Natural killer cell (primary cell): Measurements from ENCODE around the gene SPRR4. TPM values are rescaled to one million over a fixed set of nuclear protein-coding genes. Genes with fewer than 3 reads are reported as not detected.

ENCODE experiments used
- ATAC-seq, 3 donors: fragments of 150-1000 bp in 2 of 3; fragments of 200-7000 bp in 1 of 3; cut with Tn5 transposase; 1 replicate in 1 of 3; 2 replicates in 2 of 3; pipeline ENCODE4 v1.10.0; 2021; ENCODE audit warnings: mild to moderate bottlenecking in 2 of 3, moderate library complexity in 2 of 3
- DNase-seq, 2 donors: peaks; one replicate each; pipeline versions ENCODE4 v3.0.0 to v3.0.0-alpha.2; 2013 to 2021; ENCODE audit warnings: mixed read lengths in 1 of 2
- H3K27ac ChIP-seq: one replicate; pipeline ENCODE4 v1.5.1; 2013; ENCODE audit warnings: mild to moderate bottlenecking, low read length
- H3K27me3 ChIP-seq: one replicate; pipeline ENCODE4 v1.6.1; 2013; ENCODE audit warnings: low read length; ENCODE audit not compliant: control insufficient read depth, insufficient read depth
- H3K36me3 ChIP-seq: one replicate; pipeline ENCODE4 v1.6.1; 2013; ENCODE audit warnings: low read length; ENCODE audit not compliant: control insufficient read depth, insufficient read depth
- H3K4me1 ChIP-seq: one replicate; pipeline ENCODE4 v1.6.1; 2013; ENCODE audit warnings: low read length; ENCODE audit not compliant: control insufficient read depth, insufficient read depth
- H3K4me3 ChIP-seq: one replicate; pipeline ENCODE4 v1.5.1; 2013; ENCODE audit warnings: low read length
- H3K9me3 ChIP-seq: one replicate; pipeline ENCODE4 v1.6.1; 2013; ENCODE audit warnings: low read length; ENCODE audit not compliant: control insufficient read depth, insufficient read depth
- H3K27ac Mint-ChIP-seq, 2 donors: one replicate each; pipeline ENCODE4 v1.8.0; 2022; ENCODE audit warnings: mild to moderate bottlenecking in 2 of 2, mixed read lengths in 2 of 2, moderate library complexity in 1 of 2
- H3K27me3 Mint-ChIP-seq, 2 donors: one replicate each; pipeline ENCODE4 v1.8.0; 2022; ENCODE audit warnings: low read depth in 2 of 2, mixed read lengths in 2 of 2
- H3K36me3 Mint-ChIP-seq: one replicate; pipeline ENCODE4 v1.8.0; 2022; ENCODE audit warnings: mixed read lengths
- H3K4me1 Mint-ChIP-seq, 2 donors: one replicate each; pipeline ENCODE4 v1.8.0; 2022; ENCODE audit warnings: mixed read lengths in 2 of 2
- H3K4me3 Mint-ChIP-seq: one replicate; pipeline ENCODE4 v1.8.0; 2022; ENCODE audit warnings: mild to moderate bottlenecking, moderate library complexity, mixed read lengths
- H3K9me3 Mint-ChIP-seq, 2 donors: one replicate each; pipeline ENCODE4 v1.8.0; 2022; ENCODE audit warnings: mixed read lengths in 2 of 2
- WGBS: methylation state at CpG from one replicate; pipeline ENCODE4 v1.1.7; 2013; ENCODE audit warnings: missing lambda C conversion rate; ENCODE audit not compliant: insufficient coverage; 5-methylcytosine and 5-hydroxymethylcytosine counted together
- intact Hi-C: fragments of 100-400 bp; cut with micrococcal nuclease; formaldehyde crosslinking; loops from one replicate; pipeline ENCODE4 v1.14.2; 2022
- total RNA-seq, 4 donors: library from RNA; stranded (reverse); fragments of 120-200 nt in 1 of 4; gene quantifications; one replicate each; pipeline versions ENCODE4 v1.2.3 to v1.2.4, GENCODE V29; 2013 to 2022
- TF ChIP-seq, protein P1 (sequence below): fragments of 200-600 bp; IDR thresholded peaks from one replicate; pipeline ENCODE4 v1.8.0; 2022; ENCODE audit warnings: antibody characterized with exemption

Gene SPRR4
- total RNA-seq, 3 donors from 2014 or later (not counting 1 experiment from before 2014, with no cell fraction given): not detected

DNA sequence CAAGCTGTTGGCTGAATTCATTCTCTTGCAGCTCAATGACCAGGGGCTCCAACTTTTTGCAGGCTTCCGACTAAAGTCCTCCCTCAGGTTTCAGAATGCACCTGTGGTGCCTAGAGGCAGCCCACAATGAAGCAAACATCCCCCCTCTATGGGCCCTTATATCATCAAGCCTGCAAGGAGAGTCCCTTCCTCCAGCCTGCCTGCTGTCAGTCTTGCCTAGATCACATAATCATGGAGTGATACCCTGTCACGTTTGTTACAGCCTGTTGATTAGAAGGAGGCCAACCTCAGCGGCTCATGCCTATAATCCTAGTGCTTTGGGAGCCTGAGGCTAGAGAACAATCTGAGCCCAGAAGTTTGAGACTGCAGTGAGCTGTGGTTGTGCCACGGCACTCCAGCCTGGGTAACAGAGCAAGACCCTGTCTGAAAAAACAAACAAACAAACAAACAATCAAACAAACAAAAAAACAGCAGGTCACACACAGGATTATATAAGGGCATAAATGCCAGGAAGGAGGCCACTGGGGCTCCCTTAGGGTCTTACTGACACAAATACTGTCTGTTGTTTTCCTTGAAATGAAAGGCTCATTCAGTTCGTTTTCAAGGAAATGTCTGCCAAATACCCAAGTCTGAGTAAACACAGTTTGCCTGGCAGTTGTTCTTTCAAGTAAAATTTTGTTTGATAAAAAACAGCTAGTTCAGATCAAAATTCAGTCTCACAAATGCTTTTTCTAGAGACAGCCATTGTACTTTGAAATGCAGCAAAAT is 26.4 kb downstream of the SPRR4 start:
- no peak for DNase-seq
- H3K9me3 Mint-ChIP-seq: peaks cover 0 to 2% of the 10 kb centered on the region in 2 donors
- H3K9me3 ChIP-seq: no peaks in the 10 kb centered on the region
- no peaks in the 10 kb centered on the region for H3K4me1 Mint-ChIP-seq
- H3K27ac ChIP-seq: no peak overlapping the region
- no peaks in the 10 kb centered on the region for H3K27me3 ChIP-seq
- TF ChIP-seq, protein P1, sequence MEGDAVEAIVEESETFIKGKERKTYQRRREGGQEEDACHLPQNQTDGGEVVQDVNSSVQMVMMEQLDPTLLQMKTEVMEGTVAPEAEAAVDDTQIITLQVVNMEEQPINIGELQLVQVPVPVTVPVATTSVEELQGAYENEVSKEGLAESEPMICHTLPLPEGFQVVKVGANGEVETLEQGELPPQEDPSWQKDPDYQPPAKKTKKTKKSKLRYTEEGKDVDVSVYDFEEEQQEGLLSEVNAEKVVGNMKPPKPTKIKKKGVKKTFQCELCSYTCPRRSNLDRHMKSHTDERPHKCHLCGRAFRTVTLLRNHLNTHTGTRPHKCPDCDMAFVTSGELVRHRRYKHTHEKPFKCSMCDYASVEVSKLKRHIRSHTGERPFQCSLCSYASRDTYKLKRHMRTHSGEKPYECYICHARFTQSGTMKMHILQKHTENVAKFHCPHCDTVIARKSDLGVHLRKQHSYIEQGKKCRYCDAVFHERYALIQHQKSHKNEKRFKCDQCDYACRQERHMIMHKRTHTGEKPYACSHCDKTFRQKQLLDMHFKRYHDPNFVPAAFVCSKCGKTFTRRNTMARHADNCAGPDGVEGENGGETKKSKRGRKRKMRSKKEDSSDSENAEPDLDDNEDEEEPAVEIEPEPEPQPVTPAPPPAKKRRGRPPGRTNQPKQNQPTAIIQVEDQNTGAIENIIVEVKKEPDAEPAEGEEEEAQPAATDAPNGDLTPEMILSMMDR: no peak
- H3K4me3 ChIP-seq: no peak overlapping the region
- no peak for ATAC-seq
- H3K4me1 ChIP-seq: no peaks in the 10 kb centered on the region
- no peaks in the 10 kb centered on the region for H3K36me3 Mint-ChIP-seq
- H3K27me3 Mint-ChIP-seq: peaks cover 14 to 31% of the 10 kb centered on the region in 2 donors
- no peaks in the 10 kb centered on the region for H3K36me3 ChIP-seq
- WGBS: 42% methylated on average over 5 of the region's 5 CpGs
- no peak overlapping the region for H3K4me3 Mint-ChIP-seq
- intact Hi-C loops: no loop called here
- no peak overlapping the region for H3K27ac Mint-ChIP-seq

DNA sequence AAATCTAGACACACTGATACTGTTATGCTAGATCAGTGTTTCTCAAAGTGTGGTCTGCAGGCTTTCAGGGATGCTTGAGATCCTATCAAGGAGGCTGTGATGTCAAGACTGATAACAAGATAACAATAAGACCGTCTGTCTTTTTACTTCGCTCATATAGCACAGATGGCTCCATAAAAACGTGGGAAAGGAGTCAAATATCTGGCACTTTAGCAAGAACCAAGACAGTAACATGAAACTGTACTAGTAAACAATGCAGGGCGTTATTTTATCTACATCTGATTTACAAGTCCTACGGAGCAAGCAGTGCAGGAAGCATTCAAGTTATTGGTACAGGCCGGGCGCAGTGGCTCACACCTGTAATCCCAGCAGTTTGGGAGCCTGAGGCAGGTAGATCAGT is 27.5 kb downstream of the SPRR4 start:
- no peak overlapping the region for H3K27ac ChIP-seq
- TF ChIP-seq, protein P1: no peak
- no peak overlapping the region for H3K4me3 ChIP-seq
- no peaks in the 10 kb centered on the region for H3K9me3 ChIP-seq
- peaks cover 0 to 2% of the 10 kb centered on the region in 2 donors for H3K9me3 Mint-ChIP-seq
- 50% methylated on average over 7 of the region's 7 CpGs for WGBS
- no peak overlapping the region for H3K4me3 Mint-ChIP-seq
- no peak overlapping the region for H3K27ac Mint-ChIP-seq
- no peaks in the 10 kb centered on the region for H3K36me3 Mint-ChIP-seq
- intact Hi-C loops: no loop called here
- no peak for ATAC-seq
- no peaks in the 10 kb centered on the region for H3K36me3 ChIP-seq
- no peaks in the 10 kb centered on the region for H3K27me3 ChIP-seq
- peaks cover 17 to 40% of the 10 kb centered on the region in 2 donors for H3K27me3 Mint-ChIP-seq
- no peak for DNase-seq
- H3K4me1 ChIP-seq: no peaks in the 10 kb centered on the region
- H3K4me1 Mint-ChIP-seq: no peaks in the 10 kb centered on the region

DNA sequence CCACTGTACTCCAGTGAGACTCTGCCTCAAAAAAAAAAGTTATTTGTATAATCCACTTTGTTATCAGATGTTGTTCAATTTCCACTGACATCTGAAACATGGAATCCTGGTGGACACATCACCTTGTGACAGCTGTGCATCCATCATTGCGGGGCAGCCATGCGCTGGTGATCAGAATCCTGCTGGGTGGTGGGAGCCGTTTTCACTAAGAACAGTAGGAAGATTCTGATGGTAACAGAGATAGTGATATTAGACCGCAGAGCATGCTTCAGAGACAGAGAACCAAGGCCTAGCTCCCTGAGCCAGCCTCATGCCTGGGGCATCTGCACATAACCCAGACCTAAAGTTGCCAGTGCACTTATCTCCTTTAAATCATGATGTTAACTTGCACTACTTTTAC is 28.0 kb downstream of the SPRR4 start:
- Mint-ChIP-seq H3K9me3 (peaks cover 0 to 2% of the 10 kb centered on the region in 2 donors), H3K4me3 (no peak overlapping the region), H3K27me3 (peaks cover 17 to 40% of the 10 kb centered on the region in 2 donors), H3K36me3 (no peaks in the 10 kb centered on the region), H3K27ac (no peak overlapping the region), H3K4me1 (no peaks in the 10 kb centered on the region)
- no peak for ATAC-seq
- H3K4me3 ChIP-seq: no peak overlapping the region
- no peaks in the 10 kb centered on the region for H3K9me3 ChIP-seq
- WGBS: 90% methylated on average over 4 of the region's 4 CpGs
- intact Hi-C loops: no loop called here
- no peaks in the 10 kb centered on the region for H3K27me3 ChIP-seq
- H3K36me3 ChIP-seq: no peaks in the 10 kb centered on the region
- TF ChIP-seq, protein P1: no peak
- no peaks in the 10 kb centered on the region for H3K4me1 ChIP-seq
- no peak overlapping the region for H3K27ac ChIP-seq
- no peak for DNase-seq

DNA sequence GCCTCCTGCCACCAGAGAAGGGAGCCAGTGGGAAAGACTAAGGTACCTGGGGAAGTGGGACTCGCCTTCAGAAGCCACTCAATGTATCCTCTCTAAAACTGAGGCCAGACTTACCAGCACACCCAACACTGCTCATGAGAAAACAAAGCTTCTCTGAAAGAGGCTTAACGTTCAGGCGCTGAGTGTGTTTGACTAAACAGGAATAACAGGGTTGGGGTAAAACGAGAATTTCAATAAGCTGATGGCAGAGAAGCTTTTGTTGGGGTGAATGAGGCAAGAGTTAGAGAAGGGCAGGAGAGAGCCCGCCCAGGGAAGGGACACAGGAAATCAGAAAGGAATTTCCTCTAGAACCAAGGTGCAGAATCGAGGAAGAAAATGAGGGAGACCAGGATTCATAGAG is 29.4 kb downstream of the SPRR4 start:
- no peak for DNase-seq
- Histone ChIP-seq H3K27me3 (no peaks in the 10 kb centered on the region), H3K36me3 (no peaks in the 10 kb centered on the region), H3K4me1 (no peaks in the 10 kb centered on the region), H3K27ac (no peak overlapping the region), H3K4me3 (no peak overlapping the region), H3K9me3 (no peaks in the 10 kb centered on the region)
- Mint-ChIP-seq H3K27ac (no peak overlapping the region), H3K27me3 (peaks cover 17 to 28% of the 10 kb centered on the region in 2 donors), H3K4me1 (no peaks in the 10 kb centered on the region), H3K9me3 (peaks cover 0 to 2% of the 10 kb centered on the region in 2 donors), H3K36me3 (no peaks in the 10 kb centered on the region), H3K4me3 (no peak overlapping the region)
- TF ChIP-seq, protein P1: no peak
- 76% methylated on average over 6 of the region's 6 CpGs for WGBS
- no peak for ATAC-seq
- intact Hi-C loops: no loop called here
